Skeletal muscle satellite cell (primary cell): Measurements from ENCODE around the gene ZBTB20.

Experiments
- H3K27me3 ChIP-seq: 2 replicates; pipeline ENCODE4 v1.7.0; 2013; ENCODE audit warnings: low read length; ENCODE audit not compliant: control insufficient read depth, insufficient read depth
- H3K36me3 ChIP-seq: 2 replicates; pipeline ENCODE4 v1.7.0; 2013; ENCODE audit warnings: mild to moderate bottlenecking, control low read depth, low read length; ENCODE audit not compliant: insufficient read depth
- H3K4me1 ChIP-seq: 2 replicates; pipeline ENCODE4 v1.7.0; 2013; ENCODE audit warnings: low read length; ENCODE audit not compliant: control insufficient read depth, insufficient read depth
- H3K4me2 ChIP-seq: 2 replicates; pipeline ENCODE4 v1.7.0; 2013; ENCODE audit warnings: mild to moderate bottlenecking, low read length
- H3K4me3 ChIP-seq: 2 replicates; pipeline ENCODE4 v1.7.0; 2013; ENCODE audit warnings: low read length
- H3K9ac ChIP-seq: 2 replicates; pipeline ENCODE4 v1.7.0; 2013; ENCODE audit warnings: mild to moderate bottlenecking, low read depth, low read length, moderate library complexity
- H3K9me3 ChIP-seq: replicated peaks from 2 replicates; pipeline ENCODE4 v1.7.0; 2013; ENCODE audit warnings: mild to moderate bottlenecking, control low read depth, low read length

The ZBTB20 gene

DNA sequence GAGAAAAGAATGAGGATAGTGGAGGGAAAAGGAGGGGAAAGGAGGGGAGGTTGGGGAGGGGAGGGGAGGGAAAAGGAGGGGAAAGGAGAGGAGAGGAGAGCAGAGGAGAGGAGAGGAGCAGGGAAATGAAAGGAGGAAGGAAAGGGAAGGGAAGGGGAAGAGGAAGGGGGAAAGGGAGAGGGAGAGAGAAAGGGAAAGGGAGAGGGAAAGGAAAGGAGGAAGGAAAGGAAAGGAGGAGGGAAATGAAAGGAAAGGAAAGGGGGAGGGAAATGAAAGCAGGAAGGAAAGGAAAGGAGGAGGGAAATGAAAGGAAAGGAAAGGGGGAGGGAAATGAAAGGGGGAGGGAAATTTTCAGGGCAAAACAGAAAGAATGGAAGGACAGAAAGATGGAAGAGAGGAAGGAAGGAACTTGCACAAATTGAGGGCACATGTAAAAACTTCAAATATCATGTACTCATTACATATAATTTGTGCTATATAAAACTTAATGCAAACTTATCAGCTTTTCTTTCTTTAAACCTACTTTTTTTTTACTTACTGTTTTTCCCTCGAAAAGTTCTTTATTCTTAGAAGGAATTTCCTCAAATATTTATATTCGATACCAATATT lies 148.0 kb downstream of the ZBTB20 start:
- H3K4me2 ChIP-seq: no peak overlapping the region
- H3K36me3 ChIP-seq: no peaks in the 10 kb centered on the region
- H3K4me1 ChIP-seq: no peaks in the 10 kb centered on the region
- no peak overlapping the region for H3K9ac ChIP-seq
- H3K9me3 ChIP-seq: no peaks in the 10 kb centered on the region
- no peak overlapping the region for H3K4me3 ChIP-seq
- no peaks in the 10 kb centered on the region for H3K27me3 ChIP-seq

DNA sequence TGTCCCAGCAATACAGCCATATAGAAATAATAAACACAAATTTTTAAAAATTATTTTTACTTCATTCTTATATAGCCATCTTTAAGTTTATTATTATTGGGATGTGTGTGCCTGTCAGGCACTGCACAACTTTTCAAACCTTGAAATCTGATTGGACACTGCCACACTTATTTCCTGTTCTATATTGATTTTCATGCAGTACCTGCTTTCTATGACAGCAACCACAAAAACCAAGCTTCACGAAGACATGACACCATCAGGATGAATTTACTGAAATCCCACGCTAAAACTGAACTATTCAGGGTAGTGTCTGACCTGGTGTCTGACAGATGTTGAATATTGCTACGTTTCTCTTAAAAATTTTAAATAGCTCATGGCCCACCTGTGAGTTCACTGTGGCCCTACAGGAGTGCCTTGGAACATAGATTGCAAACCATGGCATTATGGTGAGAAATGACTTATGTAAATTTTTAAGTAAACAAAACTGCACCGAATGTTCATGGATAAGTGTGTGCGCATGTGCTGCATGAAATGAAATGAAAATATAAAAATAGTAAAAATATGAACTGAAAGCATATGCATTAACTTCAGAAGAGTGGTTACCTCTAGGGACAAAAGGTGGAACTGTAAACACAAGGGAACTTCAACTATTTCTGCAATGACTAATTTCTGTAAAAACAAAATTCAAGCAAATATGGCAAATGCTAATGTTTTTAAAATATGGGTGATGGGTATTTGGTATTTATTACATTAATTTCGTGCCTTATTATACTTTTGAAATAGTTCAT lies 152.3 kb downstream of the ZBTB20 start:
- Histone ChIP-seq H3K9ac (no peak overlapping the region), H3K27me3 (no peaks in the 10 kb centered on the region), H3K4me1 (no peaks in the 10 kb centered on the region), H3K36me3 (no peaks in the 10 kb centered on the region), H3K4me2 (no peak overlapping the region), H3K9me3 (no peaks in the 10 kb centered on the region), H3K4me3 (no peak overlapping the region)

DNA sequence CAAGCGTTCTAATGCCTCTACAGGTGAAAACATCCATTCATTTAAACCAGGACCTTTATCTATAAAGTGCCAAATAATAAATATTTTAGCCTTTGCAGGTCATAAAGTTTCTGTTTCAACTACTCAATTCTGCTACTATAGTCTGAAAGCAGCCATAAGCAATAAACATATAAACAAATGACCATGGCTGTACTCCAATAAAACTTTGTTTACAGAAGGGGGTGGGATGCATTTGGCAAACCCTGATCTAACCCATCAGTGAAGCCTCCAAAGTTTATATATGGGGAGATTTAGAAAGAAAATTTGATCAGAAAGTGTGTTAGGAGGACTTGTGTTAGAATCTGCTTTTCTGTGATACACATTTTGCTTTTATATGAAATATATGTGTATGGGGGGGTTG lies 161.3 kb downstream of the ZBTB20 start:
- Histone ChIP-seq H3K4me3 (no peak overlapping the region), H3K9ac (no peak overlapping the region), H3K27me3 (no peaks in the 10 kb centered on the region), H3K4me1 (no peaks in the 10 kb centered on the region), H3K4me2 (no peak overlapping the region), H3K9me3 (no peaks in the 10 kb centered on the region), H3K36me3 (no peaks in the 10 kb centered on the region)

DNA sequence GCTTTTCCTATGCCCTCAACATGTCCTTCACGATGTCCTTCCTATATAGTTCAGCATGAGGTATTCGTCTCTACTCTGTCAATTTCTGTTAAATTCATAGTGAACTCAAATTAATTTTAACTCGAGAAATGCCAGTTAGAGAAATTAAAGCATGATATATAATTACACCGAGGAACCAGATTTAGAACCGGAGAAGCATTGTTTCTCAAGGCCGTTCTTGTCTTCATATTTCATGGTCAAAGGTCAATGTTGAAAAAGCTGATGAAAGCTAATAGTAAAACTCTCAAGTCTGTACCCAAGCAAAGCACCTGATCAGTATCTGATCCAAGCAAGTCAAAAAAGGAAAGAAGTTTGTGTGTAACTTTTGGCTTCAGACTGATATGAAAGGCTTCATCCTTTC lies 163.8 kb downstream of the ZBTB20 start:
- Histone ChIP-seq H3K9ac (no peak overlapping the region), H3K4me3 (no peak overlapping the region), H3K9me3 (no peaks in the 10 kb centered on the region), H3K27me3 (no peaks in the 10 kb centered on the region), H3K4me2 (no peak overlapping the region), H3K4me1 (no peaks in the 10 kb centered on the region), H3K36me3 (no peaks in the 10 kb centered on the region)

DNA sequence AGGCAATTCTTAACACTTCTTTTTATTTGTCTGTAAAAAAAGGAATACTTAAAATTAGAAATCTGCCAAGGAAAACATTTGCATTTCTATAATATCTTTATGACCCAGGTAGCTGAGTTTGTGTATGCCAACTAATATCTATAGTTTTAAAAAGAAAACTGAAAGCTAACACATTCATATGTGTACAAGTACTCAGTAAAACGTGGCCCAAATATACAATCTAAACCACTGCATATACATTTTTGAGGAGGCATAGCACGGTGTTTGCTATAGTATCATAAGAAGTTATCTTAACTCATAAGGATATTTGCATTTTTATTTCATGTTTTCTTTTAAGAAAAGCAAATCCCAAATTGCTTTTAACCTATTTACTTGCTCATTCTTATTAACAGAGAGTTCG lies 172.7 kb downstream of the ZBTB20 start:
- Histone ChIP-seq H3K9ac (no peak overlapping the region), H3K27me3 (no peaks in the 10 kb centered on the region), H3K4me3 (no peak overlapping the region), H3K9me3 (no peaks in the 10 kb centered on the region), H3K36me3 (no peaks in the 10 kb centered on the region), H3K4me2 (no peak overlapping the region), H3K4me1 (no peaks in the 10 kb centered on the region)

DNA sequence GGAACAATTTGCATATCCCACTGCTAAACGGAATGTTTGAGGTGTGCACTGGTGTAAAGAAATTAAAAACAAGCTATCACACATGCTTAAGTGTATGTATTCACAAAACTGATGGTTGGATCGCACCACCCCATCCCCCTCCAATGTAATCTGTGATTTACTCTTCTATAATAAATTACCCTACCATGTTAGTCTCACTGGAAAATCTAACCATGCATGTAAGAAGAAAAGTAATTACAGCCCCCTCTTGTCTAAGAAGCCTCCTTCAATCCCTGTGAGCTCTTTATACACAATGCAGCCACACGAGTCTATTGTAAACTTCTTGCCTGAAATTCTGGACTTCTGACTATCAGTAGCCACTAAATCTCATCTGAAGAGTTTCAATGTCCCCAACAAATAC lies 173.6 kb downstream of the ZBTB20 start:
- Histone ChIP-seq H3K36me3 (no peaks in the 10 kb centered on the region), H3K4me1 (no peaks in the 10 kb centered on the region), H3K9me3 (no peaks in the 10 kb centered on the region), H3K4me3 (no peak overlapping the region), H3K27me3 (no peaks in the 10 kb centered on the region), H3K9ac (no peak overlapping the region), H3K4me2 (no peak overlapping the region)

DNA sequence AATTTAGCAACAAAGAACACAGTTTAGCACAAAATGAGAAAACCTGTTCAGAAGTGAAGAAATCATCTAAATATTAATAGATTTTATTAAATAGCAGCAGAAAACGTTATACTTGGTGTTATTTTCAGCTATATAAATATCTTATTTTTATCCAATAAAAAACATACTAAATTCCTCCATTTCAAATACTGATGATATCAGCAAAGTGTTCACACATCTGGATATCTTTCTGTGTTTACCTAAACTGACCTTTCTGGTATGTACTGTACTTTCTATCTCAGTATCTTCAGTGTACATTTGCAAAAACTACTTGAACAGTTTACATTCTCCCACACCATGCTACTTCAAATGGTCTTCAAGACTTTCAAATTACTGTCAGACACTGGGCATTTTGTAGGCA lies 179.9 kb downstream of the ZBTB20 start:
- H3K27me3 ChIP-seq: no peaks in the 10 kb centered on the region
- no peaks in the 10 kb centered on the region for H3K36me3 ChIP-seq
- no peak overlapping the region for H3K4me3 ChIP-seq
- H3K4me1 ChIP-seq: no peaks in the 10 kb centered on the region
- no peaks in the 10 kb centered on the region for H3K9me3 ChIP-seq
- no peak overlapping the region for H3K9ac ChIP-seq
- no peak overlapping the region for H3K4me2 ChIP-seq

DNA sequence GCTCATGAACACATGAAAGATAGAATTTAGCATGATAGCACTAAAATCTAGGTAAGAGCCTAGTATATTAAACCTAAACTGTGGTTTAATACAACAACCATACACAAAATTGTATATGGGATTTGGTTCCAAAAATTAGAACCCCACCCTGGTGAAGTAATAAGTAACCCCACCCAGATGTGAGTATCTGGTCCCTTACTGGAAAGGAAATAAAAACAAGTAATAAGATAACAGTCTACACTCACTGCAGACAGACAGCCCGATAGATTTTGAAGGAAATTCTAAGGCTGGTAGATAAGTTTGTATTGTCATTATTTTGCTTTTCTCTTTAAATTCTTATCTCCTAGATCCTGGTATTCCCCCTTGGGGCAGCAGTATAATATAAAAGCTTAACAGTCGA lies 184.9 kb downstream of the ZBTB20 start:
- no peaks in the 10 kb centered on the region for H3K36me3 ChIP-seq
- H3K4me2 ChIP-seq: no peak overlapping the region

DNA sequence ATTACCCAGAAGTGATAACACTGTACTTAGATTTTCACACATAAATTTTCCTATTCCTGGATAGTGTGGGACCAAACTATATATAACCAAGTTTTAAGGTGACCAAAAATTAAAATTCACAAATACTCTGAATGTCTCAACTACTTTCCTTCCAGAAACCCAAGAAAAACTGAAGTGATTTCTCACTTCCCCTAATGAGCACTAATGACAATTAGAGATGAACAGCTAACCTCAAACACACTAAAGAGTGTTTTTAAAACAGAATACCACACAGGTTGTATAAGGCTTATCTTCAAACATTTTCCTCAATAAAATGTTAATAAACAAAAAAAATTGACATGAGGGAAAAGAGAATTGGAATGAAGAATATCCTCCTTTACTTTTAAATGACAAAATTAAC lies 188.2 kb downstream of the ZBTB20 start:
- Histone ChIP-seq H3K4me1 (no peaks in the 10 kb centered on the region), H3K9me3 (no peaks in the 10 kb centered on the region), H3K9ac (no peak overlapping the region), H3K27me3 (no peaks in the 10 kb centered on the region), H3K36me3 (no peaks in the 10 kb centered on the region), H3K4me2 (no peak overlapping the region), H3K4me3 (no peak overlapping the region)

More for the DNA sequence above, 184.9 kb downstream of the ZBTB20 start:
- no peak overlapping the region for H3K4me3 ChIP-seq
- H3K9ac ChIP-seq: no peak overlapping the region
- H3K9me3 ChIP-seq: no peaks in the 10 kb centered on the region
- H3K4me1 ChIP-seq: no peaks in the 10 kb centered on the region
- no peaks in the 10 kb centered on the region for H3K27me3 ChIP-seq

DNA sequence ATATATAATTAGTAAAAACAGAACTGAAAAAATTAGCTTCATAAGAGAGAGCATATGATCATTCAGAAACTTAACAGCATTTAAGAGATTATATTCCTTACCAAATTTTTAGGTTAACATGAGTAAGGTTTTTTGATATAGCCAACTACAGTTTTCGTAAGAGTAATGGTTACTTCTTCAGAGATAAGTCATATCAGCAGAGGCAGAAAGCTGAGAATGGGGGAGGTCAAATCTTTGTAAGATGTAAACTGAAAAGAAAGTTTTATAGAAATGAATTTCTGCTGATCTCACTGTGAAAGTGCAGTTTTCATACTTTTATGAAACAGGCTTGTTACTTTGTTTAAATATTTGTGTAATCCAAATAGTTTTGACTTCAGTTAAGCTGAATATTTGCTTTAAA lies 193.3 kb downstream of the ZBTB20 start:
- H3K4me3 ChIP-seq: no peak overlapping the region
- no peaks in the 10 kb centered on the region for H3K9me3 ChIP-seq
- H3K36me3 ChIP-seq: no peaks in the 10 kb centered on the region
- no peaks in the 10 kb centered on the region for H3K27me3 ChIP-seq
- no peak overlapping the region for H3K4me2 ChIP-seq
- H3K4me1 ChIP-seq: no peaks in the 10 kb centered on the region
- no peak overlapping the region for H3K9ac ChIP-seq

DNA sequence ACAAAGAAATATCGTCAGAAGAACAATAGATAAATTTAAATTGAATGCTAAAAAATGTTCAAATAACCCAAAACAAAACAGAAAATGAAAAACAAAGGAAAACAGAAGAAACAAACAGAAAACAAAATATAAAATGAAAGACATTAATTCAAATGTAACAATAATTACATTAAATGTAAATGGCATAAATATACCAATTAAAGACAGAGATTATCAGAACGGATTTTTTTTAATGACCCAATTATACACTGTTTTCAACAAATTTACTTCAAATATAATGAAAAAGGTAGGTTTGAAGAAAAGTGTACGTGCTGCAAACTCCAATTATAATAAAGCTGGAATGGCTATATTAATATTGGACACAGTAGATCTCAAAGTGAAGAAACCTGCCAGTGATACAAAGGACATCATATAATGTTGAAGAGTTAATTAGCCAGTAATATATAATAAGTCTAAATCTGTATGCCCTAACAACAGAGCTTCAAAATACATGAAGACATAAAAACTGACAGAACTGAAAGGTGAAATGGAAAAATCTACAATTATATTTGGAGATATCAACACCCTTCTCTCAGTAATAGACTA lies 193.8 kb downstream of the ZBTB20 start:
- H3K36me3 ChIP-seq: no peaks in the 10 kb centered on the region
- H3K4me3 ChIP-seq: no peak overlapping the region
- no peak overlapping the region for H3K4me2 ChIP-seq
- H3K27me3 ChIP-seq: no peaks in the 10 kb centered on the region
- no peaks in the 10 kb centered on the region for H3K4me1 ChIP-seq
- no peak overlapping the region for H3K9ac ChIP-seq
- H3K9me3 ChIP-seq: no peaks in the 10 kb centered on the region

DNA sequence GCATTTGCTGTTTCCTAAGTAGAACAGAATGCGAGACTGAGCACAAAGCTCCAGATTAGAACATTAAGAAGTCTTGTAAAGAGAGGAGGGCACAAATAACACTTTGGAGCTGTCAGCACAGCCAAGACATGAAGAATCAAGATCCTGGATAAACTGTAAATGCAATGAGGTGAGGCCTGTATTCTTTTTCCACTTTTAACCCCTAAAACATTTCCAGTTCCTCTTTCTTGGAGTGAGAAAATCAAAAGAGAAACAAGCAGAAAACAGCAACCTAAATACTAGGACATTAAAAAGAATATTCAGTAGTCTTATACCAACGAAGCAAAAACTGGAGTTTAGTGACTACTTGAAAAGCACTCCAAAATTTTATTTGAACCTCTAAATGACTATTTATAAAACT lies 204.3 kb downstream of the ZBTB20 start:
- no peaks in the 10 kb centered on the region for H3K27me3 ChIP-seq
- no peaks in the 10 kb centered on the region for H3K4me1 ChIP-seq
- no peaks in the 10 kb centered on the region for H3K36me3 ChIP-seq
- no peak overlapping the region for H3K4me3 ChIP-seq
- no peak overlapping the region for H3K9ac ChIP-seq
- no peak overlapping the region for H3K4me2 ChIP-seq
- no peaks in the 10 kb centered on the region for H3K9me3 ChIP-seq
